ENCODE results near the gene MSX2.

The MSX2 gene

DNA sequence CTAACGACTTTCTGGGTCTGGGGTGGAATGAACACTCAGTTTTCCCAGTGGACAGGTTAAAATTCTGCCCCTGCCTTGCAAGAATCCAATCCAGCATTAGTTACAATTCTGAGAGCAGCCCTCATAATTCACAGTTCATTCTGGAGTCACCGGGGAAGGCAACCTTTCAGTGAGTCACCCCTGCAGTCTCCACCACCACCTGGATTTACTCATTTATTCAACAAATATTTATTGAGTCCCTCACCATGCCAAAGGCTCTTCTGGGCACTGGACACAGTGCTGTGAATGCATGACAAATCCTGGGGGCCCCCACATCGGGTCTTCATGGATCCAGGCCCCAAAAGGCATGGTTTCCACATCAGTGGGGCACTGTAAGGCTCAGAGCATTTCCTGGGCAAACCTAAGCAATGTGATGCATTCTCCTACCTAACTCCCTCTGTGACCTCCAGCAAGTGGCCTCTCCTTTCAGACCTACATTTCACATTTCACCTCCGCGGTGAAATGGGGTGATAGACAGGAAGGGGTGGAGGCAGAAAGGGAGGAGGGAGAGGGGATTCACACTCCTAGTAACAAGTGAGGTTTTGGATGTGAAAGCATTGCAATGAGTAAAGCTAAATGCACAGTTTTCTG, 6.4 kb upstream of the MSX2 start:
- no peak for DNase-seq (ENCODE audit: extremely low spot score, insufficient read length, low read depth)
- no peak for FAIRE-seq

DNA sequence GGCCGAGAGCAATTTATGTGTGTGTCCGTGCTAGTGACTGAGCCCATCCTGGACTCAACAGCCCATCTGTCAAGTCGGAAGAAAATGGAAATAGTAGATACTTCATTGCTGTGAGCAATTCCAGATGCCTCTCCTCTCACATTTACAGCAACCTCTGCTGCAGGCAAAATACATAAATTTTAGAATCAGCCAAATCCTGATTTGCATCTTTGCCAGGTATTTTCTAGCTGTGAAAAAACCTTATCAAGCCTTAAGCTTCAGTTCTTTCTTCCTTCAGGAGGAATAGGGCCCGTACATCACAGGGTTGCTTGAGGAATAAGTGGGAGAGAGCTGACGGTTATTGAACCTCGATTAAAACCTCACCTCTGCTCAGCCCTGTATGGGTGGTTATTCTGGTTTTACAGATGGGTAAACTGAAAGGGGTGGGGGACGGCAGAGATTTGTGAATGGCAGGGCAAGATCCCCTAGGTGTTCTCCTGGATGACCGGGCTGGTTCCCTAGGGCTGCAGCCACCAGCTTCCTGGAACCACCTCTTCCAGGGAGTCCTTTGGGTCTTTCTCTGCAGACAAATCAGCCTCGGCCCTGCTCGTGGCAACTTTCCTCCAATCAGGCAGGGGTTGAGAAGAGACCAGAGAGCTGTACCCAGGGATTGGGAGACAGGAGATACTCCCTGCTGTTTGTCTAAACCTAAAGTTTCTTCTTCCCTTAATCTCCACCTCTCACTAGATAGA, 5.3 kb upstream of the MSX2 start:
- DNase-seq (ENCODE audit: extremely low spot score, insufficient read length, low read depth) (no peak), FAIRE-seq (no peak)

DNA sequence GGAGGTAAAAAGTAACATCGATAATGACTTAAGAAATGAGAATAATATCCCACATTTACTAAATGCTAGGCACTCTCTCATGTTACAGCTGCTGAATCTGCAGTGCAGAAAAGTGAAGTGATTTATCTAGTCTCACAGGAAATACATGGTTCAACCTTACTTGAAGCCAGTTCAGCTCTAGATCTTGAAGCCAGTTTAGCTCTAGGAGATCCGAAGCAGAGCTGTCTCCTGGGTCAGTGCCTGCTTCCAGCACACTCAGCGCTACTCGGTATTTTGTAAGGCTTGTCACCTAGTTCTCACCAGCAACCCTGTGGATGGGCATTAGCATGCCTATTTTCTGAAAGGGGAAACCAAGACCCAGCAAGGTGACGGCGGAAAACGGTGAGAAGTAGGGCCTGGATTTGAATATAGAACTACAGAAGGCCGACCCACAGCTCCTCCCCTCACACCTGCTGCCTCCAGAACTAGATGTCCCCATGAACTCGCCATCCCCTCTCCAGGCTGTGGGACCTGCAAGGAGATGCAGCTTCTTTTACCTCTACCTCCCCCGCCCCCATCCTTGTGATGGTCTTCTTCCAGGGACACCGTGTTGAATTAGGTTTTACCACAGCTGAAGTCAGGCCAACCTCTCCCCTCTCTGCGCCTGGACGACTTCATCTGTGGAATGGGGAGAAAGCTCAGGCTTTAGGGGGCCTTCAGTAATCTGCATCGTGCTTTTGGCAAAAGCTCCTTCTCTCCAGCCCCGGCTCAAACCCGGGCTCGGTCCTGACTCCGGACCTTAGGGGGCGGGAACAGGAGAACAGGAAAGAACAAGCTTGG, 4.4 kb upstream of the MSX2 start:
- no peak for FAIRE-seq

DNA sequence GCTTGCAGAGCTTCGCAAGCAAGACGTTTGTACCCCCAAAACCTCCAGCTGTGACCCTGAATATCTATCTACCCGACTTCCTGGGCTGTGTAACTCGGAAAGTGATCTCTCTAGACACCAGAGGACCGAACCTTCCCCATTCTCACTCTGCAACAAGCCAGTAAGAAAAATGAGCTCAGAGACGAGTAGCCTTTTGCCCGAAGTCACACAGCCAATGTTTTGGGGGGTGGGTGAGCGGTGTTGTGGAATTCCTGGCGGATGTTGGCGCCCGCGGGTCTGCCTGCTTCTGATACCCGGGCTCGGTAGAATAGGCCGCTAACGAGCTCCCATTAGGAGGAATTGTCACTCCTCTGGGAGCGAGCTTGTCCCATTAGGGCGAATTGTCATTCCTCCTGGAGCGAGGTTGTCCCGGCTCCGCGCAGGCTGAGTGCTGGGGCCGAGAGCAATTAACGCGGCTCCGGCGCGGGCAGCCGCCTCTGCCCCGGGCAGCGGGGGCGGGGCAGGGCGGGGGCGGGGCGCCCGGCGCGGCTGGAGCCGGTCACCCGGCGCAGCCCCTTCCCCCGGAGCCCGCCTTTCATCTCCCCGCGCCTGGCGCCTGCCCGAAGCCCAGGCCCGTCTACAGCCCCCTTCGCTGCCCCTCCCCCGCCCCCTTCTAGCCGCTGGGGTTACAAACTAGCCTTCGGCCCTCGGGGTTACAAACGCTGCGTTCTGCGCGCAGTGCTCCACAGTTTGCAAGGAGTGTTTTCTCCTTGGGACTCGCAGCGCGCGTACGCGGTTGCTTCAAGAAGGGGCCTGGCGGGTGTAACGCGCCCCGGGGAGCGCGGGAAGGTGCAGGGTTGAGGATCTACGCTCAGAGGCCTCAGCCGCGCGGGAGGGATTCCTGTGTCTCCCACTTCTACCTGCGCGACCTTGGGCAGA, 3.5 kb upstream of the MSX2 start:
- FAIRE-seq (no peak), DNase-seq (ENCODE audit: extremely low spot score, insufficient read length, low read depth) (no peak)

More for the DNA sequence above, 4.4 kb upstream of the MSX2 start:
- no peak for DNase-seq (ENCODE audit: extremely low spot score, insufficient read length, low read depth)

DNA sequence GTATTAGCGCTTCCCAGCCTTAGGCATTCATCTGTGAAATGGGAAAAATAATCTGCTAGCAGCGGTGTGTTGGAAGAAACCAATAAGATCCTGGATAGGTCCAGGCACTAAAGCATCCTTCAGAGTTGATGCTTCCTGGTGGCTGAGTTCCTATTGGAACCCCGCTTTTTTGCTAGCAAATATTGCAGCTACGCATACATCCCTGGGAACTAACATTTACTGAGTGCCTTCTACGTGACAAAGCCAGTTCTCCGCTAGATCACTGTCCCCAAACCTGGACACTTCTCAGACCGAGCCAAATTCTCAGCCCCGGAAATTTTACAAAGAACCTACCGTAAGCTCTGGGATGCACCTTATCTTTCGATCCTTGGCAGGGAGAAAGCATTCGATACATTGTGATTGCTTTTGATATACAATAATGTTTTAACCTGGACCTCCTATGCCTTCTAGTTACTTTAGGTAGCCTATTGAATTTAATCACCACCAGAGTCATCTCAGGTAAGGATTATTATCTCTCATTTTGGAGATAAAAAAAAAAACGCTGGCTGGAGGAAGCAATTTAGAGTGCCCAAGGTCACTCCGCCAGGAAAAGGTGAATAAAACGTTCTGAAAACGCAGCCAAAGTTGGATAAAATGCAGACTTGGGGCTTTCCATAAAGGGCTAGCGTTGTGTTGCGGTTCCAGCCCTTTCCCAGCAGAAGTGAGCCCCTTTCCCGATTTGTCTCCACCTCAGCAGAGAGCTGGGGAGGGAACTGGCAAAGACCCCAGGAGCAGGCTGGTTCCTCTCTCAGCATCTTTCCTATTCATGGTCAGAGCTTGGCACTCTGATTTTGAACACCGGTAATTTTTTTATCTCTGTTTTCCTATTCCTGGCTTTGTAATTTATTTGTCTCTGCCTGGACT, 2.6 kb upstream of the MSX2 start:
- DNase-seq (ENCODE audit: extremely low spot score, insufficient read length, low read depth) (no peak), FAIRE-seq (no peak)

DNA sequence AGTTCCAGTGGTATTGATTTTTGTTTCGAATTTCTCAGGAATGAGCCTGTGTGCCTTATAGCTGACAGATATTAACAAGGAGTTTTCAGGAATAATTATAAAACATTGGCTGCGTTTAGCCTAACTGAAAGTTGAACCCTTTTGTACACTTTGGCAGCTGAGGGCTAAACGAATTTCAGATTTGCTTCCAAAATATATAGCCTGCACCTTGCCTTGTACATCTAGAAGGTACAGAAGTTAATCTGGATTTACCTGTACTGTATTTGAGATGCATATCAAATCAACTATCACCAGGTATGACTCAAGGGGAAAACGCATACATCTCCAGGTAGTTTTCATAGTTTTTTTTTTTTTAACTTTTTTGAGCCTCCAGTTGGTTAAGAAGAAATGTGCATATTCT, 1.9 kb upstream of the MSX2 start:
- DNase-seq (ENCODE audit: extremely low spot score, insufficient read length, low read depth) = no peak
- no peak for FAIRE-seq

DNA sequence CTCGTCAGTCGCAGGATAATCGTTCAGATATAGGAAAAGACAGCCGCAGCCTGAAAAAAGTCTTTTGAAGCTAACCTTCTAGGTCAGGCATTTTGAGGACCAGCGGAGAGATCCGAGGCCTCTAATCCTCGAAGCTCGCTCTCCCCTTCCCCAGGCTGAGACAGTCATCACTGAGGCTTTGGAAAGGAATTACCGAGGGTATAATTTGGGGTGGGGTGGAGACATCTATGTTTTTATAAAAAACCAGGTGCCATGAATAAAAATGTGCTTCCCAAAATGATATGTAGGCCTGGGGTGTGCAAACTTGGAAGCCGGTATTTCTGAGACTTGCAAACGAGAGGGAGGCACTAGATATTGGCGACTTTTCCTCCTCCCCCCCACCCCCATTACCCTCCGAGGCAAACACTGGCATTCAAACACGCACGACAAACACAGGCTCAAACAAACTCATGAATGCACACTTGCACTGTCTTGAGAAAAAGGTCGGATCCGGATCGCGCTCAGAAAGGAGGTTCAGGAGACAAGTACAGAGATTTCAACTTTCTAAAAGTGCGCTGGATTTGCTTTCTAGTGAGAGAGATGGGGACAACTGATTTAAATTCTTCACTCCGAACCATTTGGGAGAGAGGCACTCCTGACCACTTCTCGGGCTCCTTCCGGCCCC, 935 bp upstream of the MSX2 start:
- FAIRE-seq = no peak
- no peak for DNase-seq (ENCODE audit: extremely low spot score, insufficient read length, low read depth)

DNA sequence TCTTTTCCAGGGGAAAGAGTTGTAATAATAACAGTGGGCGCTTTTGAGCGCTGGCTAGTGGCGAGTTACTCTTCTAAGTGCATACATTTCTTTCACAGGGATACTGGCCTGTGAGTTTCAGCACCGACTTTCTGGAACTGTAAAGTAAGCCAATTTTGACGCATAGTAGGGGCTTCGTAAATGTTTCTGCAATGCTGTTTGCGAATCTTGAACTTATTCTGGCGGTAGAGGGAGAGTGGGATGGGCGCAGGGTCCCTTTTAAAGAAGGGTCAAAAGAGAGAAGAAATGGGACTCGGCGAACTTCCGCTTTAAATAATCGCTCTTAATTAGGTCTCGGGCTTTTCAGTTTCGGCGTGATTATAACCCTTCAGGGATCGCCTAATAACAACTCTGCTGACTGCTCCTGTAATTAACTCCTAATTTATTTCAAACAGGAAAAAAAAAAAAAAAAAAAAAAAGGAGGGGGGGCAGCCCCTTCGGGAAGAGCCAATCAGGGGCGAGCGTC, 351 bp upstream of the MSX2 start:
- no peak for DNase-seq (ENCODE audit: extremely low spot score, insufficient read length, low read depth)
- FAIRE-seq = no peak

DNA sequence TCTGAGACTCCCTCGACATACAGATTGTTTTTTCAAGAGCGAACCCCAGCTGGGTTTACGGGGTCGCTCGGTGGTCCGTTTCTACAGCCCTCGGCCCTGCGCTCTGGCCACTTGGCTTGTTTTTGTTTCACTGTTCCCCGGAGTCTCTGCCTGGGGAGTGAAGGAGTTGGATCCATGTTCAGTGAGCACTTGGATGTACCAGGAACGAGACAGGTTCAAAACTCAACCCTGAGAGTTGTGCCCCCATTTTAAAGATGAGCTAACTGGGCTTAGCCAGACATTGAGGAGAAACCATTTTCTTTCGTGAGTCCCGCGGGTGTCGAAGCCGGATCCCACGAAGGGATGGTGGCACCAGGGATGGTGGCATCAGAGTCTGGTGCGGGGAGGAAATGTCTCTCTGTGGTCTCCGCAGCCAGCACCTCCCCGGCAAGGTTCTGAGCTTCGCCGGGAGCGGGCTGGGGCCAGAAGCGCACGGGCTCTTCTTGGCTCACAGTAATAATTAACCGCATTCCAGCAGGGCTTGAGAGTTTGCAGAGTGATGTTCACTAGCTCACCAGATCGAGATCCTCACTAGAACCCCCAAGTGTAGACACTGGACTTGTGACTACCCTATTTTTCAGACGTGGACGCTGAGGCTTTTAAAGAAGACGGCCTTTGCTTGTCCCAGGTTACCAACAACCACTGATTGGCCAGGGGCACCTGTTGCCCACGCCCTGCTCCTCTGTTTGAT, 1.0 kb downstream of the MSX2 start:
- FAIRE-seq (no peak), DNase-seq (ENCODE audit: extremely low spot score, insufficient read length, low read depth) (no peak)

- FAIRE-seq (no peak), DNase-seq (ENCODE audit: extremely low spot score, insufficient read length, low read depth) (no peak)
Measured at GRCh38 chr5:174725991-174726601, 1.7 kb downstream of the MSX2 start.

DNA sequence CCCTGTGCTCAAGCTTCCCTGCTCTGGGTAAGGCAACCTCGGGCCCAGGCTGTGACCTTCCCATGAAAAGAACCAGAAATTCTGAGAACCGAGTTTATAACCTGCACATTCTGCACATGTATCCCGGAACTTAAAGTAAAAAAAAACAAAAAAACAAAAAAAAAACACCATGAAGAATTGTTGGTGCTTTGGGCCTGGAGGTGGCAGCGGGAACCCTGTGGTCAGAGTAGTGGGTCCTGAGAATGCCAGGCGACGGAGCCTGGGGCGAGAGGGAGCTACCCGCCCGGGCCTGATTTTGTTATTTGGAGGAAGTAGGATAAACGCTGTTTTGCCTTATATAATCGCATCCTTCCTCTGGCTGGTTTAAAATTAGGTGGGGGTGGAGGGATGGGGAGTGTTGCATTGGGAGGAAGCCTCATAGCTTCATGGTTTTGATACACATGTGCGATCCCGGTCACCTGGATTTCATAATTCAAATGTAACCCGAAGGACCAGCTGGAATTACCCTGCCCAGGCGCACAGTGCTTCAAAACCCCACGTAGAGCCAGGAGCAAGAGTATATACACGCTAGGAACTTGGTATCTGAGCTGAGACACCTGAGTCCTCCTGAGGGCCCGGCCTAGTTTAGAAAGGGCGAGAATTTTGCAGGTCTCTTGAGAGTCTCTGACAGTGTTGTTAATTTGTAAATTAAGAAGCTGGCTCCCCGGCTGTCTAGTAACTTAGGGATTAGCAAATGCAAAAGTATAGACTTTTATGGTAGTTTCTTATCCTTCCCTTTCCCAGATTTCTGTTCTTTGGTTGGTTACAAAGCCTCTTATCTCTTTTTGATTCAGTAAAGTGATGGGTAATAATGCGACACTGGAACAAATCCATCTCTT, 2.8 kb downstream of the MSX2 start:
- FAIRE-seq = no peak
- DNase-seq (ENCODE audit: extremely low spot score, insufficient read length, low read depth) = no peak

DNA sequence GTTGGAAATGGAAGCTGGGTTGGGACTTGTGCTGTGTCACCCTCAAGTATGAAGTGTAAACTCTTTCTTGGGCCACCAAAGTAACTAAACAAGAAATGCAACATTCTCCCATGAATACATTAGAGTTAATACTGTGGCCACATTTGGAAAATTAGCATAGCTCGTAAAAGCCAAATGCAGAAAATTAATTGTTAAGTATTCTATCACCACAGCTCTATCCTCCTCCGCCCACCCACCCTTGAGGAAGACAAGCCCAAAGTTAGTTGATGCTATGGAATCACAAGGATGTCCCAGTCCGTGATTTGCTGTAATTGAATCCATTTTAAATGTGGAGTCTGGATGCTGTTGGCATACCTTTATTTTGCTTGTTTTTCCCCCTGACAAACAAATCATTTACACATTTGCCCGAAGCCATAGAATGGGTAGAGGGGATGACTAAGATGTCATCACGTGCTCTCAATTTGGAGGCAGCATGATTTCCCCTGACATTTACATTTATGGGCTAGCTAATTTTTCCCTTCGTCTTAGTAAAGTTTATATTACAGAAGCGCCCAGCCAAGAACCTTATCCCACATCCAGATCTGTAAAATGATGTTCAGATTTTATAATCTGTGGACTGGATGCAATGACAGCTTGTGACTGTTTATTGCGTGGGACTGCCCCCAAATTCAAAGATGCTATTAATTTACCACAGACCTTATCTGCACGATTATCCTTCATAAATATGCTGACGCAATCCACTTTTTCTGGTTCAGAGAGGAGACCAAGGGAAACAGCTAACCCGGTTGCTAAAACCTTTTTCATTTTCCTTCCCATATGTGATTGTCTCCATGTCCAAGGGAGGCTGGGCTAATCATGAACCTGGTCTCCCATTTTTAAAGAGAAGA, 3.7 kb downstream of the MSX2 start:
- DNase-seq (ENCODE audit: extremely low spot score, insufficient read length, low read depth) (no peak), FAIRE-seq (no peak)

GRCh38 chr5:174729075-174729680, 4.8 kb downstream of the MSX2 start:
- DNase-seq (ENCODE audit: extremely low spot score, insufficient read length, low read depth) = no peak
- no peak for FAIRE-seq

DNA sequence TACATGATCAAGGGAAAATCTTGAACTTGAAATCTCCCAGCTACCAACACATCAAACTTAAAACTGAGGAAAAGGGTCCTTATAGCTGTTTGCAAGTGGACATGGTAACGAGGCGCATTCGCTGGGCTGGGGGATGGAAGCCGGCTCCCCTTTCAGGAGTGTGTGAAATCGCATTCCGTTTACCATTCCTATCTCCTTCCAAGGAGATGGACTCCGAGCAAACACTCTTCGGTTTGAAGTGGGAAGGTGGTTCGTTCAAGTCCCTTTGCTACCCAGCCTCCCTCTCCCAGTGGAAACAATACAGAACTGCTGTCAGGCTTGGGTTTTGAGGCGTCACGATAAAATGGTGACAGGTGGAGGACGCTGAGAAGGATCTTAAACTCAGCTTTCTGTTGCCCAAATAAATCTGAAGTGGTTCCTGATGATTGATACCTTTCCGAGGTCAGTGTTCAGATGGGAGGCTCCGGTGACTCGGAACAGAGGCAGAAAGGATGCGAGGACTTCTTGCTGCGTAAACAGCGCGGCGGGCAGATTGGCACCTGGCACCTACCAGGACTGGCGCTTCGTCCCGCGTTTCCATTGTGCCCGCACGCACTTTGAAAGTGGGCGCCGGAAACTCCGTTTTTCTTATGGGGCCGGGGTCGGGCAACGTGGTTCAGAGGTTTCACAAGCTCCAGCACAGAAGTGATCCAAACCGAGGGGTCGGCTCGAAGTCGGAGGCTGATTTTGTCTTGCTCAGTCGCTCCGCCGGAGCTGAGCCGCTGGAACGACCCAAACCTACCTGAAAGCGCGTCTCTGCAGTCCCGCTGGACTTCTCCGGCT, 7.0 kb downstream of the MSX2 start:
- DNase-seq (ENCODE audit: extremely low spot score, insufficient read length, low read depth) (no peak), FAIRE-seq (no peak)
